ENCODE measurements around the gene MERTK. TPM values are rescaled to one million over a fixed set of nuclear protein-coding genes. Genes with fewer than 3 reads are reported as not detected.

Gene MERTK
- total and polyA plus RNA-seq, 10 of the 15 experiments (the other 5 are each of a cell fraction or from before 2014, with no cell fraction given), result 0.13 to 30.6 (median 0.50) TPM

- Histone ChIP-seq H3K79me2 (ENCODE audit: control insufficient read depth, insufficient read depth, low read length) (no peaks in the 10 kb centered on the region), H3K27ac (ENCODE audit: control insufficient read depth, insufficient read depth) (no peak overlapping the region), H2AFZ (ENCODE audit: control insufficient read depth, low read depth, low read length) (no peak overlapping the region), H3K36me3 (ENCODE audit: control insufficient read depth in 2 of 2, insufficient read depth in 2 of 2, low read length in 1 of 2) (no peaks in the 10 kb centered on the region), H3K4me1 (ENCODE audit: control insufficient read depth, insufficient read depth, low read length) (no peaks in the 10 kb centered on the region), H3K9ac (ENCODE audit: control insufficient read depth, insufficient read depth, low read length) (no peak overlapping the region), H3K9me3 (replicated peaks; ENCODE audit: control insufficient read depth, insufficient read depth, low read length) (no peaks in the 10 kb centered on the region), H3K27me3 (replicated peaks in 1 of 2; ENCODE audit: control insufficient read depth in 2 of 2, insufficient read depth in 2 of 2, low read length in 1 of 2) (no peaks in the 10 kb centered on the region; a peak in 1 of 4 replicates), H3K4me2 (ENCODE audit: control insufficient read depth, insufficient read depth) (no peak overlapping the region), H3K4me3 (no peak overlapping the region), H4K20me1 (ENCODE audit: control insufficient read depth, insufficient read depth) (no peaks in the 10 kb centered on the region)
- DNase-seq (ENCODE audit: low read depth, low spot score) (no peak), FAIRE-seq (no peak), ATAC-seq (no peak)
- CTCF ChIA-PET, result interaction anchor here (1.6 to 3.3 kb wide), 2 partner anchors 16 to 54 kb away, joined by 4 to 16 read pairs; partner anchors contain the start of gene MERTK
- SMC1A ChIA-PET (ENCODE audit: uncharacterized antibody, unreplicated experiment), result interaction anchor here (0.9 to 1.9 kb wide), 9 partner anchors 11 to 55 kb away, joined by 3 to 5 read pairs (median 3); no protein-coding TSS in a partner anchor
- intact Hi-C loops (cut with micrococcal nuclease; ENCODE audit: unreplicated experiment), result loop anchor here (10.0 kb wide), 1 partner anchor 90 kb away; no protein-coding TSS in a partner anchor
- POLR2A ChIA-PET, result interaction anchor here (1.8 kb wide), 1 partner anchor 8 kb away, joined by 4 read pairs; no protein-coding TSS in a partner anchor
- in situ Hi-C loops (cut with MboI), result no loop called here
- RAD21 ChIA-PET (ENCODE audit: unreplicated experiment), result no interaction called here
- 39% methylated on average over 6 of the region's 6 CpGs for WGBS (ENCODE audit: insufficient coverage, insufficient replicate concordance, low lambda C conversion rate, missing lambda C conversion rate)
- no TSS peak for BruUV-seq (replicated peaks)
- no peak for TF ChIP-seq SKIL (IDR thresholded peaks at IDR 0.05; ENCODE audit: low read depth, poor library complexity, severe bottlenecking)
- no peak for TF ChIP-seq ASH2L (IDR thresholded peaks at IDR 0.05; ENCODE audit: borderline replicate concordance, low read depth)
- TF ChIP-seq, protein P1, sequence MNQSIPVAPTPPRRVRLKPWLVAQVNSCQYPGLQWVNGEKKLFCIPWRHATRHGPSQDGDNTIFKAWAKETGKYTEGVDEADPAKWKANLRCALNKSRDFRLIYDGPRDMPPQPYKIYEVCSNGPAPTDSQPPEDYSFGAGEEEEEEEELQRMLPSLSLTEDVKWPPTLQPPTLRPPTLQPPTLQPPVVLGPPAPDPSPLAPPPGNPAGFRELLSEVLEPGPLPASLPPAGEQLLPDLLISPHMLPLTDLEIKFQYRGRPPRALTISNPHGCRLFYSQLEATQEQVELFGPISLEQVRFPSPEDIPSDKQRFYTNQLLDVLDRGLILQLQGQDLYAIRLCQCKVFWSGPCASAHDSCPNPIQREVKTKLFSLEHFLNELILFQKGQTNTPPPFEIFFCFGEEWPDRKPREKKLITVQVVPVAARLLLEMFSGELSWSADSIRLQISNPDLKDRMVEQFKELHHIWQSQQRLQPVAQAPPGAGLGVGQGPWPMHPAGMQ (IDR thresholded peaks at IDR 0.05; ENCODE audit: borderline replicate concordance), result no peak
- TF ChIP-seq TBL1XR1 (IDR thresholded peaks at IDR 0.05; ENCODE audit: low read depth, low read length), result no peak
- no peak for TF ChIP-seq GABPA (IDR thresholded peaks at IDR 0.05; ENCODE audit: low read depth)
- no peak for TF ChIP-seq MTA3 (IDR thresholded peaks at IDR 0.05; ENCODE audit: borderline replicate concordance, low read length)
- TF ChIP-seq EED (IDR thresholded peaks at IDR 0.05; ENCODE audit: low read depth), result no peak
Measured at GRCh38 chr2:111954602-111955332, 56.4 kb downstream of the MERTK start.

Data from GM12878 (cell line).